Mesothelial cell of epicardium (in vitro differentiated cells): ENCODE data around the gene STARD13. TPM values are rescaled to one million over a fixed set of nuclear protein-coding genes. Genes with fewer than 3 reads are reported as not detected.
A peak's percentile ranks its signal among the peaks of the same experiment; 100 is the strongest.

Experiments used
- DNase-seq, 2 experiments: peaks; one replicate each; pipeline ENCODE4 v3.0.0; 2021; ENCODE audit warnings: low spot score in 2 of 2; ENCODE audit not compliant: unreplicated experiment in 2 of 2
- H3K27ac Mint-ChIP-seq: 2 replicates; pipeline ENCODE4 v1.8.0; 2021; ENCODE audit warnings: mixed read lengths
- H3K27me3 Mint-ChIP-seq: 2 replicates; pipeline ENCODE4 v1.8.0; 2021; ENCODE audit warnings: low read depth, mixed read lengths
- H3K36me3 Mint-ChIP-seq: 2 replicates; pipeline ENCODE4 v1.8.0; 2021; ENCODE audit warnings: mixed read lengths
- H3K4me1 Mint-ChIP-seq: 2 replicates; pipeline ENCODE4 v1.8.0; 2021; ENCODE audit warnings: mixed read lengths
- H3K4me3 Mint-ChIP-seq: 2 replicates; pipeline ENCODE4 v1.8.0; 2021; ENCODE audit warnings: mild to moderate bottlenecking, moderate library complexity, mixed read lengths
- H3K9me3 Mint-ChIP-seq: 2 replicates; pipeline ENCODE4 v1.8.0; 2021; ENCODE audit warnings: mixed read lengths
- total RNA-seq: library from RNA; stranded (reverse); gene quantifications from 3 replicates; pipeline ENCODE4 v1.2.1, GENCODE V29; 2021
- TF ChIP-seq, protein P1 (sequence below): fragments of 200-600 bp; sonication (generic); IDR thresholded peaks from one replicate; pipeline ENCODE4 v1.5.0; 2021; ENCODE audit warnings: antibody characterized with exemption; ENCODE audit not compliant: unreplicated experiment

Gene STARD13
- total RNA-seq, 1 donor from 2014 or later: 23.0 TPM

DNA sequence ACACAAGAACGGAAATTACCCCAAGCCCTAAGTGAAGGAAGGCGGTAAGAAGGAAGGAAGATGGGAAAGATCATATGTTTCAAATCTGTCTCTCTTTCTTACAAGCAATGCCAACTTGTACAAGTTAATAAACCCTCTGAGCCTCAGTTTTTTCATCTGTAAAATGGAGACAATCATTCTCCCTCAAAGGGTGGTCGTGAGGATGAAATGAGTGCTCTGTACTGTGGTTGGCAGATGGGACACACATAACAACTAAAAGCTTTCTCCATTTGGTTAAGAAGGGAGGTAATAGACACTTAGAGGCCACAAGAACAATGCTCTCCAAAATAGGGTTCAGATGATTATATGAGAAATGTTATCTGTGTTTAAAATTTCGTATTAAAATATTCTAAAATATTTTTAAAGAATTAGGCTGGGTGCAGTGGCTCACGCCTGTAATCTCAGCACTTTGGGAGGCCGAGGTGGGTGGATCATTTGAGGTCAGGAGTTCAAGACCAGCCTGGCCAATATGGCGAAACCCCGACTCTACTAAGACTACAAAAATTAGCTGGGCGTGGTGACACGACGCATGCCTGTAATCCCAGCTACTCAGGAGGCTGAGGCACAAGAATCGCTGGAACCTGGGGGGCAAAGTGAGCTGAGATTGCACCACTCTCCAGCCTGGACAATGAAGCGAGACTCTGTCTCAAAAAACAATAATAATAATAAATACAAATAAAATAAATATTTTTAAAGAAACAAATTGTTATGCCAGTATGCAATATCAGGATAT is 89.7 kb downstream of the STARD13 start:
- H3K9me3 Mint-ChIP-seq: no peaks in the 10 kb centered on the region
- DNase-seq: no peak
- TF ChIP-seq, protein P1, sequence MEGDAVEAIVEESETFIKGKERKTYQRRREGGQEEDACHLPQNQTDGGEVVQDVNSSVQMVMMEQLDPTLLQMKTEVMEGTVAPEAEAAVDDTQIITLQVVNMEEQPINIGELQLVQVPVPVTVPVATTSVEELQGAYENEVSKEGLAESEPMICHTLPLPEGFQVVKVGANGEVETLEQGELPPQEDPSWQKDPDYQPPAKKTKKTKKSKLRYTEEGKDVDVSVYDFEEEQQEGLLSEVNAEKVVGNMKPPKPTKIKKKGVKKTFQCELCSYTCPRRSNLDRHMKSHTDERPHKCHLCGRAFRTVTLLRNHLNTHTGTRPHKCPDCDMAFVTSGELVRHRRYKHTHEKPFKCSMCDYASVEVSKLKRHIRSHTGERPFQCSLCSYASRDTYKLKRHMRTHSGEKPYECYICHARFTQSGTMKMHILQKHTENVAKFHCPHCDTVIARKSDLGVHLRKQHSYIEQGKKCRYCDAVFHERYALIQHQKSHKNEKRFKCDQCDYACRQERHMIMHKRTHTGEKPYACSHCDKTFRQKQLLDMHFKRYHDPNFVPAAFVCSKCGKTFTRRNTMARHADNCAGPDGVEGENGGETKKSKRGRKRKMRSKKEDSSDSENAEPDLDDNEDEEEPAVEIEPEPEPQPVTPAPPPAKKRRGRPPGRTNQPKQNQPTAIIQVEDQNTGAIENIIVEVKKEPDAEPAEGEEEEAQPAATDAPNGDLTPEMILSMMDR: no peak
- H3K36me3 Mint-ChIP-seq: no peaks in the 10 kb centered on the region
- no peaks in the 10 kb centered on the region for H3K27me3 Mint-ChIP-seq
- H3K27ac Mint-ChIP-seq: peak overlapping the region; percentile 83
- no peak overlapping the region for H3K4me3 Mint-ChIP-seq
- H3K4me1 Mint-ChIP-seq: peaks cover 43% of the 10 kb centered on the region

GRCh38 chr13:33194820-33195692 is 90.5 kb downstream of the STARD13 start:
- TF ChIP-seq, protein P1: no peak
- H3K4me1 Mint-ChIP-seq: peaks cover 43% of the 10 kb centered on the region
- no peak overlapping the region for H3K4me3 Mint-ChIP-seq
- no peak for DNase-seq
- H3K9me3 Mint-ChIP-seq: no peaks in the 10 kb centered on the region
- H3K27me3 Mint-ChIP-seq: no peaks in the 10 kb centered on the region
- peak overlapping the region; percentile 83 for H3K27ac Mint-ChIP-seq
- no peaks in the 10 kb centered on the region for H3K36me3 Mint-ChIP-seq

DNA sequence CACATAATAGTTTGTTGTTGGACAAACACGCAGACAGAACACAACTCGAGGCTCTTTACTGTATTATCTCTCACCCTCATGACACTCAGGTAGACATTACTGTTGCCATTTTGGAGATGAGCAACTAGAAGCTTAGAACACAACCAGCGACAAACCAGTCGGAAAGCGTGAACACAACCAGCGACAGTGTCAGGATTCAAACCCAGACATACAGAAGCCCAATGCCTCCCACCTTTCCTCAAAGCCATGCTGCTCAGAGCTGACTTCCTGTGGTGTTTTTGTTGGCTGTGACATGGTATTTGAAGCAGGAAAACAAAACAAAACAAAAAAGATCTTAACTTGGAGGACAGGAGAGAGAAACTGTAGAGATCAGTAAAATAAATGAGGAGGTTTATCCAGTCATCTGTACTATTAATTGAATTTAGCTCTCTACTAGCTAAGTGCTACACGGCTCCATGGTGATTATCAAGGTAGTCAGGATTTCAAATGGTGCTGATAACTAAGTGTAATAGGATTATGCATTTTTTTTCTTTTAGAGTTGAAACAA is 92.1 kb downstream of the STARD13 start:
- no peaks in the 10 kb centered on the region for H3K9me3 Mint-ChIP-seq
- no peaks in the 10 kb centered on the region for H3K36me3 Mint-ChIP-seq
- H3K4me1 Mint-ChIP-seq: peaks cover 47% of the 10 kb centered on the region
- DNase-seq: no peak
- H3K27ac Mint-ChIP-seq: peak overlapping the region; percentile 48
- H3K4me3 Mint-ChIP-seq: no peak overlapping the region
- TF ChIP-seq, protein P1: no peak
- no peaks in the 10 kb centered on the region for H3K27me3 Mint-ChIP-seq

DNA sequence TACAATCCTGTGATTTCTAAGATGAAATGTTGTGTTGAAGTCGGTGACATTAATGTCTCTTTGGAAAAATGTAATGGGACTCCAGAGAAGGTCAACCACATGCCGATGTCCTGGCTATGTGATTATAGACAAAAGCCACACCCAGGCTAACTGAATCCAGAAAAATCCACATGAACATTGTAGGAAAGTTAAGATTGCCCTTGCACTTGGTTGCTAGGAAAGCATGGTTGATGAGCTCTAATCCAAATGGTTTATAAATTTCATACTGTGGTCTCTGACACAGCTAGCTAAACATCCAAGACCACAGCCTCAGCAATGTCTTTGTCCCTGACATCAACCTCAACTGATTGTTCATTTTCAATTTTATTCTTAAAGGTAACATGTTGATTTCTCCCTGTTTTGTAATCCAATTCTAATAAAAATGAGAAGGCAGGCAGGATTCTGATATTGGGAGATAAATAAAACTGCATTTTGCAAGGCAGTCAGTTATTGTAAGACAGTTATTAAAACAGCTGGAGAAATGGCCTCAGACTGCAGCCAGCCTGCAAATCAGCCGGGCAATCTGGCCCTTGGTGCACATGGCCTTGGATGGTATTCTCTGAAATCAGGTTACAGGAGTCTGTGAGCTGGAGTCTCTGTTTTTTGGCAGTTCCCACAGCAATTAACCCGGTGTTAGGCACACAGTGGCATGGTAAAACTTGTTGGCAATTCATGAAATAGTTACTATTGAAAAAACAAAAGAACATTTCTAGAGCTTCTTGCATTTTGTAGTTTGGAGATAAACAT is 93.9 kb downstream of the STARD13 start:
- H3K27me3 Mint-ChIP-seq: no peaks in the 10 kb centered on the region
- no peaks in the 10 kb centered on the region for H3K36me3 Mint-ChIP-seq
- TF ChIP-seq, protein P1: no peak
- peaks cover 57% of the 10 kb centered on the region for H3K4me1 Mint-ChIP-seq
- H3K9me3 Mint-ChIP-seq: no peaks in the 10 kb centered on the region
- peak overlapping the region; percentile 19 for H3K27ac Mint-ChIP-seq
- H3K4me3 Mint-ChIP-seq: no peak overlapping the region
- DNase-seq: no peak

- Mint-ChIP-seq H3K4me1 (peaks cover 52% of the 10 kb centered on the region), H3K4me3 (no peak overlapping the region), H3K36me3 (no peaks in the 10 kb centered on the region), H3K27ac (peak overlapping the region; percentile 19), H3K9me3 (no peaks in the 10 kb centered on the region), H3K27me3 (no peaks in the 10 kb centered on the region)
- TF ChIP-seq, protein P1: no peak
- DNase-seq: no peak
These were observed 96.1 kb downstream of the STARD13 start for GRCh38 chr13:33189470-33189869.
